A549 treated with Hydrocortisone at 1 μM for 4 hours (cell line): ENCODE data around the gene KRTAP9-2. TPM values are rescaled to one million over a fixed set of nuclear protein-coding genes. Genes with fewer than 3 reads are reported as not detected.

ENCODE experiments used
- total RNA-seq: library from RNA; stranded (reverse); fragments of 200-300 nt; extraction: Qiagen RNA extraction; gene quantifications from 5 replicates; pipeline ENCODE4 v1.2.3, GENCODE V29; 2022

KRTAP9-2 gene
- not detected in 5 replicates for total RNA-seq

GRCh38 chr17:41226598-41227095 lies at the start of gene KRTAP9-2:
Gene KRTAP9-2 (plus strand): TSS chr17:41226648. CDS start chr17:41226655, 7 bp downstream.

GRCh38 chr17:41177727-41178271 lies 48.6 kb upstream of the KRTAP9-2 start, which contains the start of gene KRTAP4-2:
Gene KRTAP4-2 (minus strand): TSS chr17:41178221. CDS start chr17:41178164, 57 bp downstream.

GRCh38 chr17:41184480-41184961 lies 41.9 kb upstream of the KRTAP9-2 start, which contains the start of gene KRTAP4-1:
Gene KRTAP4-1 (minus strand): TSS chr17:41184911. CDS start chr17:41184854, 57 bp downstream.

GRCh38 chr17:41189837-41190318 lies 36.6 kb upstream of the KRTAP9-2 start, which contains the start of gene KRTAP9-1:
Gene KRTAP9-1 (plus strand): TSS chr17:41189887. CDS start chr17:41189887, 0 bp downstream.

GRCh38 chr17:41232399-41233105 lies 6.1 kb downstream of the KRTAP9-2 start, which contains the start of gene KRTAP9-3:
Gene KRTAP9-3 (plus strand): TSS chr17:41232449. CDS start chr17:41232502, 53 bp downstream.

DNA sequence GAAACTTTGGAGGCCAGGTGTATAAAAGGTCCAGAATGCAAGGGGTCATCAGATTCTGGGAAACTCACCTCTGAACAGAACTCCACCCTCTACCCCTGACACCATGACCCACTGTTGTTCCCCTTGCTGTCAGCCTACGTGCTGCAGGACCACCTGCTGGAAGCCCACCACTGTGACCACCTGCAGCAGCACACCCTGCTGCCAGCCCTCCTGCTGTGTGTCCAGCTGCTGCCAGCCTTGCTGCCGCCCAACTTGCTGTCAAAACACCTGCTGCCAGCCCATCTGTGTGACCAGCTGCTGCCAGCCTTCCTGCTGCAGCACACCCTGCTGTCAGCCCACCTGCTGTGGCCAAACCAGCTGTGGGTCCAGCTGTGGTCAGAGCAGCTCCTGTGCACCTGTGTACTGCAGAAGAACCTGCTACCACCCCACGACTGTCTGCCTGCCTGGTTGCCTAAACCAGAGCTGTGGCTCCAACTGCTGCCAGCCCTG lies 11.5 kb downstream of the KRTAP9-2 start, which contains the start of gene KRTAP9-8:
KRTAP9-8 (plus strand) TSS at position 51 of the 489 bp plus-strand sequence; CDS start at position 104, 53 bp downstream.

GRCh38 chr17:41249637-41250240 lies 23.3 kb downstream of the KRTAP9-2 start, which contains the start of gene KRTAP9-4:
Gene KRTAP9-4 (plus strand): TSS chr17:41249687. CDS start chr17:41249721, 34 bp downstream.

DNA sequence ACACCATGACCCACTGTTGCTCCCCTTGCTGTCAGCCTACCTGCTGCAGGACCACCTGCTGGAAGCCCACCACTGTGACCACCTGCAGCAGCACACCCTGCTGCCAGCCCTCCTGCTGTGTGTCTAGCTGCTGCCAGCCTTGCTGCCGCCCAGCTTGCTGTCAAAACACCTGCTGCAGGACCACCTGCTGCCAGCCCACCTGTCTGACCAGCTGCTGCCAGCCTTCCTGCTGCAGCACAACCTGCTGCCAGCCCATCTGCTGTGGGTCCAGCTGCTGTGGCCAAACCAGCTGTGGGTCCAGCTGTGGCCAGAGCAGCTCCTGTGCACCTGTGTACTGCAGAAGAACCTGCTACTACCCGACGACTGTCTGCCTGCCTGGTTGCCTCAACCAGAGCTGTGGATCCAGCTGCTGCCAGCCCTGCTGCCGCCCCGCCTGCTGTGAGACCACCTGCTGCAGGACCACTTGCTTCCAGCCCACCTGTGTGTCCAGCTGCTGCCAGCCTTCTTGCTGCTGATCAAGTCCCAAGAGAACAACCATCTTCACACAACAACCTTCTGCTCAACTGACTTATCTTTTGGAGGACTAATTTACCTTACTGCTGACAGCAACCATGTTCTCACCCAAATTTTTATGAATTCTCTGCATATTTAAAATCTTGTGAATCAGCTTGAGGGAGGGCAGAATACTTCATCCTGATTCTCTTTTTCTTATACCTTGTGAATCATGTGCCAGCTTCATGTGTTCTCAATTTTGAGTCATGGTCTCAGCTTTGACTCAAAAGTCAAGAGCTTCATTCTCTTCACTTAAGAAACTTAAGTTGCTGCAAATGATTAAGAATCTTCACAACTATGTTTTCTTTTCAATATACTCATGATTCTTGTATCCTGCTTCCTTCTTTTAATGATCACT lies 29.2 kb downstream of the KRTAP9-2 start, which contains the start of gene KRTAP9-9:
KRTAP9-9 (plus strand) TSS at position 4 of the 910 bp plus-strand sequence.

DNA sequence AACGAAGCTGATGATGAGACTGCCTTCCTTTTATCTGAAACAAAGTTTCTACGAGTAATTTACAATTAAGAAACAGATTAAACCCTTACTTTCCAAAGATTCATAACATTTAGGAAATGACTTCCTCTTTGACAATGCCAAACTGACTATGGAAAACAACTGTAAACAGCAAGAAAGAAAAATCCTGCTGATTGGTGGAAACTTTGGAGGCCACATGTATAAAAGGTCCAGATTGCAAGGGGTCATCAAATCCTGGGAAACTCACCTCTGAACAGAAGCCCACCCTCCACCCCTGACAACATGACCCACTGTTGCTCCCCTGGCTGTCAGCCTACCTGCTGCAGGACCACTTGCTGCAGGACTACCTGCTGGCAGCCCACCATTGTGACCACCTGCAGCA lies 38.6 kb downstream of the KRTAP9-2 start, which contains the start of gene KRTAP9-6:
KRTAP9-6 (plus strand) TSS at position 301 of the 400 bp plus-strand sequence; CDS start at position 301, 0 bp downstream.

DNA sequence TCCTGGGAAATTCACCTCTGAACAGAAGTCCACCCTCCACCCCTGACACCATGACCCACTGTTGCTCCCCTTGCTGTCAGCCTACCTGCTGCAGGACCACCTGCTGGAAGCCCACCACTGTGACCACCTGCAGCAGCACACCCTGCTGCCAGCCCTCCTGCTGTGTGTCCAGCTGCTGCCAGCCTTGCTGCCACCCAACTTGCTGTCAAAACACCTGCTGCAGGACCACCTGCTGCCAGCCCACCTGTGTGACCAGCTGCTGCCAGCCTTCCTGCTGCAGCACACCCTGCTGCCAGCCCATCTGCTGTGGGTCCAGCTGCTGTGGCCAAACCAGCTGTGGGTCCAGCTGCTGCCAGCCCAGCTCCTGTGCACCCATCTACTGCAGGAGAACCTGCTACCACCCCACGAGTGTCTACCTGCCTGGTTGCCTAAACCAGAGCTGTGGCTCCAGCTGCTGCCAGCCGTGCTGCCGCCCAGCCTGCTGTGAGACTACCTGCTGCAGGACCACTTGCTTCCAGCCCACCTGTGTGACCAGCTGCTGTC lies 49.3 kb downstream of the KRTAP9-2 start, which contains the start of gene KRTAP9-7:
KRTAP9-7 (plus strand) TSS at position 51 of the 543 bp plus-strand sequence; CDS start at position 51, 0 bp downstream.

Other genes with a start within 250 kb of the KRTAP9-2 start
- not detected in 5 replicates for gene KRT40, start 242.3 kb upstream of the KRTAP9-2 start, total RNA-seq
- not detected in 5 replicates for gene KRTAP3-3, start 232.5 kb upstream of the KRTAP9-2 start, total RNA-seq
- 0.26 to 0.44 TPM (median 0.29 TPM) in 5 replicates for gene KRTAP3-2, start 226.7 kb upstream of the KRTAP9-2 start, total RNA-seq
- 0.24 TPM in 1 of 5 replicates, not detected in the others for gene KRTAP3-1, start 217.5 kb upstream of the KRTAP9-2 start, total RNA-seq
- gene KRTAP1-5, start 199.4 kb upstream of the KRTAP9-2 start, total RNA-seq, result not detected in 5 replicates
- not detected in 5 replicates for gene KRTAP1-4, start 196.5 kb upstream of the KRTAP9-2 start, total RNA-seq
- gene KRTAP1-3, start 191.8 kb upstream of the KRTAP9-2 start, total RNA-seq, result not detected in 5 replicates
- not detected in 5 replicates for gene KRTAP1-1, start 185.2 kb upstream of the KRTAP9-2 start, total RNA-seq
- gene KRTAP2-1, start 179.3 kb upstream of the KRTAP9-2 start, total RNA-seq, result not detected in 5 replicates
- not detected in 5 replicates for gene KRTAP2-2, start 171.4 kb upstream of the KRTAP9-2 start, total RNA-seq
- gene KRTAP2-3, start 166.5 kb upstream of the KRTAP9-2 start, total RNA-seq, result 0.20 to 0.22 TPM in 2 of 5 replicates, not detected in the others
- gene KRTAP2-4, start 160.8 kb upstream of the KRTAP9-2 start, total RNA-seq, result not detected in 5 replicates
- not detected in 5 replicates for gene KRTAP4-7, start 142.5 kb upstream of the KRTAP9-2 start, total RNA-seq
- not detected in 5 replicates for gene KRTAP4-8, start 128.5 kb upstream of the KRTAP9-2 start, total RNA-seq
- gene KRTAP4-16, start 124.4 kb upstream of the KRTAP9-2 start, total RNA-seq, result not detected in 5 replicates
- not detected in 5 replicates for gene KRTAP4-9, start 121.3 kb upstream of the KRTAP9-2 start, total RNA-seq
- gene KRTAP4-11, start 108.3 kb upstream of the KRTAP9-2 start, total RNA-seq, result not detected in 5 replicates
- not detected in 5 replicates for gene KRTAP4-12, start 102.5 kb upstream of the KRTAP9-2 start, total RNA-seq
- not detected in 5 replicates for gene KRTAP4-6, start 86.1 kb upstream of the KRTAP9-2 start, total RNA-seq
- not detected in 5 replicates for gene KRTAP4-5, start 76.8 kb upstream of the KRTAP9-2 start, total RNA-seq
- not detected in 5 replicates for gene KRTAP4-4, start 65.9 kb upstream of the KRTAP9-2 start, total RNA-seq
- gene KRTAP4-3, start 58.4 kb upstream of the KRTAP9-2 start, total RNA-seq, result not detected in 5 replicates
- not detected in 5 replicates for gene KRTAP4-2, start 48.4 kb upstream of the KRTAP9-2 start, total RNA-seq
- gene KRTAP4-1, start 41.7 kb upstream of the KRTAP9-2 start, total RNA-seq, result 0.10 to 0.29 TPM (median 0.16 TPM) in 3 of 5 replicates, not detected in the others
- gene KRTAP9-1, start 36.8 kb upstream of the KRTAP9-2 start, total RNA-seq, result not detected in 5 replicates
- not detected in 5 replicates for gene KRTAP9-3, start 5.8 kb downstream of the KRTAP9-2 start, total RNA-seq
- not detected in 5 replicates for gene KRTAP9-8, start 11.4 kb downstream of the KRTAP9-2 start, total RNA-seq
- not detected in 5 replicates for gene KRTAP9-4, start 23.0 kb downstream of the KRTAP9-2 start, total RNA-seq
- gene KRTAP9-9, start 28.7 kb downstream of the KRTAP9-2 start, total RNA-seq, result not detected in 5 replicates
- not detected in 5 replicates for gene KRTAP9-6, start 38.7 kb downstream of the KRTAP9-2 start, total RNA-seq
- not detected in 5 replicates for gene KRTAP9-7, start 49.0 kb downstream of the KRTAP9-2 start, total RNA-seq
- gene KRTAP29-1, start 76.2 kb downstream of the KRTAP9-2 start, total RNA-seq, result not detected in 5 replicates
- not detected in 5 replicates for gene KRTAP16-1, start 82.7 kb downstream of the KRTAP9-2 start, total RNA-seq
- gene KRTAP17-1, start 89.1 kb downstream of the KRTAP9-2 start, total RNA-seq, result not detected in 5 replicates
- not detected in 5 replicates for gene KRT33A, start 124.2 kb downstream of the KRTAP9-2 start, total RNA-seq
- gene KRT33B, start 143.2 kb downstream of the KRTAP9-2 start, total RNA-seq, result not detected in 5 replicates
- gene KRT34, start 155.7 kb downstream of the KRTAP9-2 start, total RNA-seq, result 0.22 to 0.52 TPM (median 0.46 TPM) in 5 replicates
- not detected in 5 replicates for gene KRT31, start 171.0 kb downstream of the KRTAP9-2 start, total RNA-seq
- not detected in 5 replicates for gene KRT37, start 197.9 kb downstream of the KRTAP9-2 start, total RNA-seq
- gene KRT38, start 214.3 kb downstream of the KRTAP9-2 start, total RNA-seq, result not detected in 5 replicates
- 0.05 to 0.07 TPM (median 0.06 TPM) in 3 of 5 replicates, not detected in the others for gene KRT32, start 240.7 kb downstream of the KRTAP9-2 start, total RNA-seq